Fibroblast of lung (primary cell): ENCODE data around the gene CFAP74. TPM values are rescaled to one million over a fixed set of nuclear protein-coding genes. Genes with fewer than 3 reads are reported as not detected.

Experiments
- DNase-seq, 2 donors: peaks; one replicate each; pipeline versions ENCODE4 v3.0.0 to v3.0.0-alpha.2; 2010; ENCODE audit warnings: low read depth in 2 of 2
- H2AFZ ChIP-seq: 2 replicates; pipeline ENCODE4 v1.5.1; 2012; ENCODE audit warnings: low read length, control low read depth, inconsistent platforms
- H3K27ac ChIP-seq: 2 replicates; pipeline ENCODE4 v1.5.1; 2011; ENCODE audit warnings: low read length, control low read depth; ENCODE audit not compliant: insufficient read depth
- H3K27me3 ChIP-seq: 2 replicates; pipeline ENCODE4 v1.5.1; 2011; ENCODE audit warnings: mild to moderate bottlenecking, low read length; ENCODE audit not compliant: control insufficient read depth, insufficient read depth
- H3K36me3 ChIP-seq: 2 replicates; pipeline ENCODE4 v1.5.1; 2011; ENCODE audit warnings: low read length; ENCODE audit not compliant: control insufficient read depth, insufficient read depth
- H3K4me1 ChIP-seq: 2 replicates; pipeline ENCODE4 v1.5.1; 2011; ENCODE audit warnings: low read length; ENCODE audit not compliant: control insufficient read depth, insufficient read depth; ENCODE audit errors: extremely low read depth
- H3K4me2 ChIP-seq: 2 replicates; pipeline ENCODE4 v1.5.1; 2011; ENCODE audit warnings: low read length, control low read depth; ENCODE audit not compliant: insufficient read depth; ENCODE audit errors: extremely low read depth
- H3K4me3 ChIP-seq, 4 experiments: fragments of 200-600 bp in 1 of 4; sonication (generic) in 1 of 4; replicated peaks in 1 of 4; 2 replicates each; pipeline ENCODE4 v1.5.1; 2011 to 2016; ENCODE audit warnings: low read length in 4 of 4, low read depth in 3 of 4, mild to moderate bottlenecking in 3 of 4, control low read depth in 2 of 4, inconsistent platforms in 1 of 4, mixed read lengths in 1 of 4; ENCODE audit not compliant: insufficient read depth in 1 of 4; ENCODE audit errors: control extremely low read depth in 1 of 4
- H3K79me2 ChIP-seq: 2 replicates; pipeline ENCODE4 v1.5.1; 2012; ENCODE audit warnings: mild to moderate bottlenecking, low read length, inconsistent platforms; ENCODE audit not compliant: control insufficient read depth, insufficient read depth
- H3K9ac ChIP-seq: 2 replicates; pipeline ENCODE4 v1.5.1; 2011; ENCODE audit warnings: mild to moderate bottlenecking, low read length, control low read depth; ENCODE audit not compliant: insufficient read depth
- H3K9me3 ChIP-seq: 2 replicates; pipeline ENCODE4 v1.5.1; 2012; ENCODE audit warnings: low read depth, low read length; ENCODE audit not compliant: control insufficient read depth, insufficient read depth
- H4K20me1 ChIP-seq: 2 replicates; pipeline ENCODE4 v1.5.1; 2011; ENCODE audit warnings: low read length; ENCODE audit not compliant: control insufficient read depth, insufficient read depth; ENCODE audit errors: extremely low read depth
- EZH2 ChIP-seq: IDR thresholded peaks from 2 replicates; pipeline ENCODE4 v1.5.1; 2012; ENCODE audit warnings: low read length, control low read depth, mild to moderate bottlenecking; ENCODE audit errors: missing control alignments
- polyA plus RNA-seq, 2 donors: library from polyadenylated mRNA; depleted of rRNA in 1 of 2; stranded (reverse) in 1 of 2; unstranded in 1 of 2; fragments of >200 nt; gene quantifications; 2 replicates each; pipeline ENCODE4 v1.2.1, GENCODE V29; 2011 to 2012; ENCODE audit warnings: missing spikeins in 1 of 2
- total RNA-seq: library from RNA; depleted of rRNA; stranded (reverse); fragments of >200 nt; gene quantifications from 2 replicates; pipeline ENCODE4 v1.2.1, GENCODE V29; 2014
- TF ChIP-seq, protein P1 (sequence below), 2 donors: IDR thresholded peaks in 1 of 2; conservative IDR thresholded peaks in 1 of 2; 1 replicate in 1 of 2; 2 replicates in 1 of 2; pipeline ENCODE4 v1.5.1; 2011 to 2012; ENCODE audit warnings: low read length in 2 of 2, control low read depth in 1 of 2, inconsistent platforms in 1 of 2, low read depth in 1 of 2, mild to moderate bottlenecking in 1 of 2

CFAP74 gene
- total and polyA plus RNA-seq, 2 donors (not counting 1 experiment from before 2014, with no cell fraction given) = not detected

DNA sequence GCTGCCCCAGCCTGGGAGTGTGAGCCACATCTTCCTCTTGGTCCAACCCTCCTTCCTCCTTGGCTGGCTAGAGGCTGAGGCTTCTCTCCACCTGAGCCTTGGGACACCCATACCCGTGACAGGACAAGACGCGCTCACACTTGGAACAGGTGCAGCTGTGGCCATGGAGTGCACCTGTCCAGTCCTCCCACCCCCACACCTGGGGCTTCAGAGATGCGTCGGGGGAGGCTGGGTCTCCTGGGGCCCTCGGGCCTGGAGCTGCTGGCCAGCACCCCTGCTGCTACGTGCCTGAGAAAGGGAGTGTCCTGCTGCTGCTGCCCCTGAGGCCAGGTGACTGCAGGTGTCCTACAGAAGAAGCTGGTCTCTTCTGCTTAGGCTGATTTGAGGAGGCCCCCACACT is 47.5 kb downstream of the CFAP74 start:
- Histone ChIP-seq H3K4me1 (no peaks in the 10 kb centered on the region), H3K79me2 (no peaks in the 10 kb centered on the region), H4K20me1 (no peaks in the 10 kb centered on the region), H3K4me2 (no peak overlapping the region), H2AFZ (no peak overlapping the region), H3K4me3 (no peak overlapping the region), H3K27ac (no peak overlapping the region), H3K36me3 (no peaks in the 10 kb centered on the region), H3K27me3 (peaks cover 2% of the 10 kb centered on the region), H3K9ac (no peak overlapping the region), H3K9me3 (no peaks in the 10 kb centered on the region)
- no peak for TF ChIP-seq EZH2
- TF ChIP-seq, protein P1, sequence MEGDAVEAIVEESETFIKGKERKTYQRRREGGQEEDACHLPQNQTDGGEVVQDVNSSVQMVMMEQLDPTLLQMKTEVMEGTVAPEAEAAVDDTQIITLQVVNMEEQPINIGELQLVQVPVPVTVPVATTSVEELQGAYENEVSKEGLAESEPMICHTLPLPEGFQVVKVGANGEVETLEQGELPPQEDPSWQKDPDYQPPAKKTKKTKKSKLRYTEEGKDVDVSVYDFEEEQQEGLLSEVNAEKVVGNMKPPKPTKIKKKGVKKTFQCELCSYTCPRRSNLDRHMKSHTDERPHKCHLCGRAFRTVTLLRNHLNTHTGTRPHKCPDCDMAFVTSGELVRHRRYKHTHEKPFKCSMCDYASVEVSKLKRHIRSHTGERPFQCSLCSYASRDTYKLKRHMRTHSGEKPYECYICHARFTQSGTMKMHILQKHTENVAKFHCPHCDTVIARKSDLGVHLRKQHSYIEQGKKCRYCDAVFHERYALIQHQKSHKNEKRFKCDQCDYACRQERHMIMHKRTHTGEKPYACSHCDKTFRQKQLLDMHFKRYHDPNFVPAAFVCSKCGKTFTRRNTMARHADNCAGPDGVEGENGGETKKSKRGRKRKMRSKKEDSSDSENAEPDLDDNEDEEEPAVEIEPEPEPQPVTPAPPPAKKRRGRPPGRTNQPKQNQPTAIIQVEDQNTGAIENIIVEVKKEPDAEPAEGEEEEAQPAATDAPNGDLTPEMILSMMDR (conservative IDR thresholded peaks at IDR 0.05 in 1 of 2, IDR thresholded peaks at IDR 0.05 in 1 of 2; ENCODE audit: low read depth in 1 of 2, low read length in 2 of 2) = no peak
- no peak for DNase-seq

DNA sequence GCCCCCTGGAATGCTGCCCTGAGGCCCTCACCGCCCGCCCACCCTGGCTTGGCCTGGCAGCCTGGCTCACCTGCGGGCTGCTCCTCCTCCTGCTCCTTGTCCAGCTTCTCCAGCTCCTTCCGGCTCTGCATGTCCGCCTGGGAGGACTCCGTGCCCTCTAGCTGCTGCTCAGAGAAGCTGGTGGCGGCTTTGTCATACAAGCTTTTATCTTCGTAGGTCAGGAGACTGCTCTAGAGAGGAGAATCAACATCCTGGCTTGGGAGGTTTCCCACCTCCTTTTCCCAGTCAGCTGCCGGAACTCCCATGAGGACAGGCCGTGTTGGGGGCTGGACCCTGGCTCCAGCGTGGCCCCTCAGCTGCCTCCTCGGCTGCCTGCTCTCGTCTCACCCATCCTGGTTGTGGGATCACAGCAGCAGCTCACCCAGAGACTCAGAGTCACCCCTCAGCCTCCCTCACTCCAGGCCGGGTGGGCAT is 47.9 kb downstream of the CFAP74 start:
- Histone ChIP-seq H3K4me2 (no peak overlapping the region), H3K79me2 (no peaks in the 10 kb centered on the region), H3K4me1 (no peaks in the 10 kb centered on the region), H3K27me3 (no peaks in the 10 kb centered on the region), H3K4me3 (no peak overlapping the region), H3K9ac (no peak overlapping the region), H3K9me3 (no peaks in the 10 kb centered on the region), H3K36me3 (no peaks in the 10 kb centered on the region), H3K27ac (no peak overlapping the region), H2AFZ (no peak overlapping the region), H4K20me1 (no peaks in the 10 kb centered on the region)
- TF ChIP-seq EZH2 = no peak
- TF ChIP-seq, protein P1 (conservative IDR thresholded peaks at IDR 0.05 in 1 of 2, IDR thresholded peaks at IDR 0.05 in 1 of 2; ENCODE audit: low read depth in 1 of 2, low read length in 2 of 2) = no peak
- DNase-seq = no peak

DNA sequence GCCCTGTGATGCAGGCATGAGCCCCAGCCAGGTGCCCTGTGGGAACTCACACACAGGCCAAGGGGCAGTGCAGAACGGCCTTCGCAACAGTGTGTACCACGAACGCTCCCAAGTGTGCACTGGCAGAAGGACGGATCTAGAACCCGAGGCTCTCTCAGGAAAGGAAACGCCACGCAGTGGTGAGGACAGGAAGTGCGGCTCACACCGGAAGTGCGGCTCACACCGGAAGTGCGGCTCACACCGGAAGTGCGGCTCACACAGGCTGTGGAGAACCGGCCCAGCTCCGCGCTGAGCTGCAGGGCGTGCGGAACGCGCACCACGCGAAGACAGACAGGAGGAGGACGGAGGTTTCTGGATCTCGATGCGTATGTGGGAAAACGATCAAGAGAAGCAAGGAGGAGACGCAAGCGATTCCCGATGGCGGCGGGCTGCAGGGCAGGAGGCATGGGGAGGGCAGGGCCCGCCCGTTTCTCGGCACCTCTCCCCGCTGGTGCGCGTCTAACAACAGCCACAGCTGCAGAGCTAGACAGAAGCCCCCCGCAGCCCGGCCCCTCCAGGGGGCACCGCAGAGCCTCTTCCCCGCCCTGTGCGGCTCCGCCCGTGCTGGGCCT is 48.6 kb downstream of the CFAP74 start:
- TF ChIP-seq, protein P1 (conservative IDR thresholded peaks at IDR 0.05 in 1 of 2, IDR thresholded peaks at IDR 0.05 in 1 of 2; ENCODE audit: low read depth in 1 of 2, low read length in 2 of 2) = no peak
- TF ChIP-seq EZH2 = no peak
- Histone ChIP-seq H3K9ac (no peak overlapping the region), H3K4me2 (no peak overlapping the region), H3K27me3 (peaks cover under 1% of the 10 kb centered on the region), H3K36me3 (no peaks in the 10 kb centered on the region), H2AFZ (no peak overlapping the region), H3K4me3 (no peak overlapping the region), H4K20me1 (no peaks in the 10 kb centered on the region), H3K79me2 (no peaks in the 10 kb centered on the region), H3K4me1 (no peaks in the 10 kb centered on the region), H3K9me3 (no peaks in the 10 kb centered on the region), H3K27ac (no peak overlapping the region)
- DNase-seq = no peak
